HCT116 (cell line): ENCODE data around the gene GRID2IP. TPM values are rescaled to one million over a fixed set of nuclear protein-coding genes. Genes with fewer than 3 reads are reported as not detected.

Source experiments
- ATAC-seq: fragments of 200-7000 bp; cut with Tn5 transposase; 2 replicates; pipeline ENCODE4 v1.9.1; 2020; ENCODE audit warnings: mild to moderate bottlenecking, moderate library complexity
- BruUV-seq: library from RNA; stranded (reverse); fragments of 400-500 nt; replicated peaks from 2 replicates; lab custom pipeline; 2021; lab: Mats Ljungman, UMichigan
- CTCF ChIA-PET: fragments of 300-600 bp; sonication (Branson Sonifier 250); formaldehyde crosslinking; loops from one replicate; lab custom pipeline; 2021; ENCODE audit warnings: antibody characterized with exemption; lab: Charles Lee
- POLR2A ChIA-PET: fragments of 300-600, 350-600 bp; sonication (Branson Sonifier 250); formaldehyde crosslinking; loops from one replicate; lab custom pipeline; 2021; ENCODE audit warnings: antibody characterized with exemption; lab: Charles Lee
- RAD21 ChIA-PET, 2 experiments: fragments of 300-600 bp; sonication (Branson Sonifier 250); formaldehyde crosslinking; loops; one replicate each; lab custom pipeline; 2023; ENCODE audit warnings: low total read pairs in 2 of 2; ENCODE audit not compliant: uncharacterized antibody in 2 of 2, unreplicated experiment in 2 of 2, low non-redundant PET in 1 of 2; lab: Charles Lee
- DNase-seq: peaks from one replicate; pipeline ENCODE4 v3.0.0-alpha.2; 2010; ENCODE audit warnings: low read depth, low spot score
- H2AFZ ChIP-seq: fragments of 200-600 bp; shearing (Covaris generic), sonication (generic); 2 replicates; pipeline ENCODE4 v1.6.1; 2017; ENCODE audit warnings: low read depth, mixed run types, mixed read lengths, antibody characterized with exemption, low read length; ENCODE audit not compliant: poor library complexity, severe bottlenecking
- H3K27ac ChIP-seq: 2 replicates; pipeline ENCODE4 v1.5.1; 2012; ENCODE audit warnings: low read depth, low read length
- H3K27me3 ChIP-seq: fragments of 200-600 bp; sonication (generic); 2 replicates; pipeline ENCODE4 v1.6.1; 2016; ENCODE audit warnings: mixed run types, low read length, mixed read lengths; ENCODE audit not compliant: insufficient read depth
- H3K36me3 ChIP-seq, 2 experiments: fragments of 200-500 bp in 1 of 2; fragments of 200-600 bp in 1 of 2; sonication (Bioruptor generic) in 1 of 2; sonication (generic) in 1 of 2; 2 replicates each; pipeline versions ENCODE4 v1.5.1 to v1.6.1; 2014 to 2016; ENCODE audit warnings: low read length in 2 of 2, inconsistent platforms in 1 of 2, mixed read lengths in 1 of 2, mixed run types in 1 of 2; ENCODE audit not compliant: insufficient read depth in 2 of 2, control insufficient read depth in 1 of 2
- H3K4me1 ChIP-seq, 2 experiments: fragments of 200-600 bp in 1 of 2; sonication (generic) in 1 of 2; 2 replicates each; pipeline versions ENCODE4 v1.5.1 to v1.6.1; 2012 to 2017; ENCODE audit warnings: low read length in 2 of 2, inconsistent platforms in 1 of 2, mild to moderate bottlenecking in 1 of 2, mixed read lengths in 1 of 2, mixed run types in 1 of 2, moderate library complexity in 1 of 2; ENCODE audit not compliant: insufficient read depth in 2 of 2, control insufficient read depth in 1 of 2
- H3K4me2 ChIP-seq: fragments of 200-600 bp; sonication (generic); 2 replicates; pipeline ENCODE4 v1.6.1; 2017; ENCODE audit warnings: mixed run types, low read length, mixed read lengths
- H3K4me3 ChIP-seq, 2 experiments: fragments of 200-600 bp in 1 of 2; sonication (generic) in 1 of 2; replicated peaks in 1 of 2; 2 replicates each; pipeline ENCODE4 v1.5.1; 2011 to 2016; ENCODE audit warnings: low read length in 2 of 2, control low read depth in 1 of 2, low read depth in 1 of 2, mild to moderate bottlenecking in 1 of 2, mixed read lengths in 1 of 2, mixed run types in 1 of 2
- H3K79me2 ChIP-seq: fragments of 200-600 bp; sonication (generic); 2 replicates; pipeline ENCODE4 v1.6.1; 2017; ENCODE audit warnings: mild to moderate bottlenecking, mixed run types, low read length, moderate library complexity, mixed read lengths; ENCODE audit not compliant: insufficient read depth
- H3K9ac ChIP-seq: fragments of 200-600 bp; sonication (generic); 2 replicates; pipeline ENCODE4 v1.6.1; 2016; ENCODE audit warnings: low read length, mixed read lengths
- H3K9me2 ChIP-seq: fragments of 200-600 bp; sonication (generic), shearing (Covaris generic); 2 replicates; pipeline ENCODE4 v1.6.1; 2017; ENCODE audit warnings: mixed run types, mild to moderate bottlenecking, moderate library complexity; ENCODE audit not compliant: insufficient read depth
- H3K9me3 ChIP-seq, 2 experiments: fragments of 200-500 bp in 1 of 2; fragments of 200-600 bp in 1 of 2; sonication (Bioruptor generic) in 1 of 2; sonication (generic) in 1 of 2; 2 replicates each; pipeline ENCODE4 v1.6.1; 2014 to 2017; ENCODE audit warnings: low read length in 2 of 2, mixed read lengths in 2 of 2, inconsistent platforms in 1 of 2, low read depth in 1 of 2, mild to moderate bottlenecking in 1 of 2, mixed run types in 1 of 2, moderate library complexity in 1 of 2; ENCODE audit not compliant: control insufficient read depth in 1 of 2, insufficient read depth in 1 of 2
- H4K20me1 ChIP-seq: fragments of 200-600 bp; sonication (generic), shearing (Covaris generic); 2 replicates; pipeline ENCODE4 v1.6.1; 2017; ENCODE audit warnings: mixed run types, mild to moderate bottlenecking, moderate library complexity; ENCODE audit not compliant: insufficient read depth
- CTCF ChIP-seq, 3 experiments: fragments of 200-600 bp in 1 of 3; sonication (generic) in 1 of 3; IDR thresholded peaks in 2 of 3; conservative IDR thresholded peaks in 1 of 3; 2 replicates each; pipeline ENCODE4 v1.5.1; 2012 to 2017; ENCODE audit warnings: low read depth in 2 of 3, low read length in 2 of 3, antibody characterized with exemption in 1 of 3, borderline replicate concordance in 1 of 3, control low read depth in 1 of 3, mild to moderate bottlenecking in 1 of 3, mixed read lengths in 1 of 3, mixed run types in 1 of 3, moderate library complexity in 1 of 3; ENCODE audit not compliant: insufficient read depth in 1 of 3
- EZH2phosphoT487 ChIP-seq: fragments of 200-600 bp; IDR thresholded peaks from 2 replicates; pipeline ENCODE4 v1.6.1; 2018; ENCODE audit warnings: antibody characterized with exemption, borderline replicate concordance
- POLR2A ChIP-seq: IDR thresholded peaks from 2 replicates; pipeline ENCODE4 v1.7.0; 2011; ENCODE audit warnings: borderline replicate concordance; ENCODE audit not compliant: insufficient read depth, insufficient read length; ENCODE audit errors: extremely low read depth
- RAD21 ChIP-seq: IDR thresholded peaks from 2 replicates; pipeline ENCODE4 v1.6.1; 2012; ENCODE audit warnings: low read depth, mild to moderate bottlenecking
- TCF7L2 ChIP-seq: IDR thresholded peaks from 2 replicates; pipeline ENCODE4 v1.7.0; 2011; ENCODE audit warnings: borderline replicate concordance, inconsistent platforms; ENCODE audit not compliant: insufficient read depth, insufficient read length; ENCODE audit errors: extremely low read depth
- ZFX ChIP-seq: fragments of 450-650 bp; IDR thresholded peaks from 2 replicates; pipeline ENCODE4 v1.6.1; 2017
- ZNF274 ChIP-seq: fragments of 200-500 bp; sonication (Bioruptor generic); IDR thresholded peaks from 2 replicates; pipeline ENCODE4 v1.6.1; 2014; ENCODE audit warnings: mild to moderate bottlenecking, low read depth, low read length, inconsistent platforms
- intact Hi-C: fragments of 100-400 bp; cut with micrococcal nuclease; formaldehyde crosslinking; loops from 2 replicates; pipeline ENCODE4 v1.10.0; 2022
- total RNA-seq: library from RNA; stranded (reverse); gene quantifications from one replicate; pipeline ENCODE4 v1.2.1, GENCODE V29; 2021; ENCODE audit not compliant: unreplicated experiment

The GRID2IP gene
- total RNA-seq, 1 experiment from 2014 or later: 3.2 TPM

- Histone ChIP-seq H2AFZ (no peak overlapping the region), H3K4me3 (no peak overlapping the region), H3K9me2 (no peaks in the 10 kb centered on the region), H3K27me3 (no peaks in the 10 kb centered on the region), H3K4me2 (peak overlapping the region; percentile 37), H3K4me1 (peaks cover 2 to 5% of the 10 kb centered on the region in 2 experiments; a peak in 3 of 4 replicates), H3K79me2 (no peaks in the 10 kb centered on the region), H4K20me1 (no peaks in the 10 kb centered on the region), H3K36me3 (no peaks in the 10 kb centered on the region; a peak in 1 of 4 replicates), H3K9ac (no peak overlapping the region), H3K9me3 (no peaks in the 10 kb centered on the region), H3K27ac (no peak overlapping the region)
- POLR2A ChIA-PET: interaction anchor here (0.7 kb wide), 1 partner anchor 17 kb away, joined by 3 read pairs; no protein-coding TSS in a partner anchor
- TF ChIP-seq ZNF274: no peak
- no peak for TF ChIP-seq EZH2phosphoT487
- peak; percentile 92 for TF ChIP-seq RAD21
- TF ChIP-seq POLR2A: no peak
- TF ChIP-seq ZFX: no peak
- TF ChIP-seq TCF7L2: no peak
- TF ChIP-seq CTCF (IDR thresholded peaks at IDR 0.05 in 2 of 3, conservative IDR thresholded peaks at IDR 0.05 in 1 of 3; ENCODE audit: borderline replicate concordance in 1 of 3, insufficient read depth in 1 of 3, low read depth in 2 of 3, low read length in 2 of 3): peak; percentile 82 to 95 (median 87)
- intact Hi-C loops: loop anchor here (1.0 to 10.0 kb wide), 3 partner anchors 56 to 428 kb away; no protein-coding TSS in a partner anchor
- DNase-seq (peak; percentile 79), ATAC-seq (peak; percentile 97)
- RAD21 ChIA-PET: interaction anchor here in 1 of 2 experiments (1.5 kb wide), 1 partner anchor 43 kb away, joined by 3 read pairs; no protein-coding TSS in a partner anchor
- CTCF ChIA-PET: interaction anchor here (0.9 to 2.2 kb wide), 5 partner anchors 55 to 414 kb away, joined by 3 to 12 read pairs (median 4); no protein-coding TSS in a partner anchor
- BruUV-seq: no TSS peak
These were observed 34.8 kb downstream of the GRID2IP start for GRCh38 chr7:6516387-6516983.
